ENCODE measurements around the gene PSTPIP2. TPM values are rescaled to one million over a fixed set of nuclear protein-coding genes. Genes with fewer than 3 reads are reported as not detected.
A peak's percentile ranks its signal among the peaks of the same experiment; 100 is the strongest.

PSTPIP2 gene
- total and polyA plus RNA-seq, 4 donors = 7.5 to 49.1 (median 12.8) TPM

- DNase-seq = no peak
- TF ChIP-seq CTCF (IDR thresholded peaks at IDR 0.05; ENCODE audit: control extremely low read depth, extremely low read depth) = no peak
- no peaks in the 10 kb centered on the region for H3K4me1 ChIP-seq (ENCODE audit: control insufficient read depth in 5 of 5, insufficient read depth in 5 of 5, low read length in 5 of 5)
- no peaks in the 10 kb centered on the region for H3K27me3 ChIP-seq (ENCODE audit: control insufficient read depth in 3 of 3, insufficient read depth in 3 of 3, low read length in 2 of 3)
- H3K4me3 ChIP-seq = no peak overlapping the region
- peak overlapping the region in 1 of 2 donors; percentile 77 for H3K27ac ChIP-seq (ENCODE audit: low read depth in 1 of 2, low read length in 1 of 2)
- no peak overlapping the region for H3K9ac ChIP-seq (ENCODE audit: insufficient read depth in 1 of 2, low read length in 2 of 2)
- no peak for ATAC-seq (ENCODE audit: insufficient read depth, low FRiP score)
- no peaks in the 10 kb centered on the region for H3K9me3 ChIP-seq (ENCODE audit: control insufficient read depth in 4 of 4, insufficient read depth in 3 of 4, low read length in 3 of 4)
- WGBS, 2 donors = 57 to 77% methylated on average over 5 of the region's 5 CpGs
- H3K36me3 ChIP-seq (ENCODE audit: control insufficient read depth in 4 of 4, insufficient read depth in 4 of 4, low read length in 4 of 4) = peaks cover 0 to 3% (median 0%) of the 10 kb centered on the region in 4 donors
These were observed 62.8 kb downstream of the PSTPIP2 start for GRCh38 chr18:46009125-46009840.

- Histone ChIP-seq H3K27me3 (ENCODE audit: control insufficient read depth in 3 of 3, insufficient read depth in 3 of 3, low read length in 2 of 3) (no peaks in the 10 kb centered on the region), H3K4me3 (no peak overlapping the region), H3K9ac (ENCODE audit: insufficient read depth in 1 of 2, low read length in 2 of 2) (no peak overlapping the region), H3K4me1 (ENCODE audit: control insufficient read depth in 5 of 5, insufficient read depth in 5 of 5, low read length in 5 of 5) (no peaks in the 10 kb centered on the region), H3K36me3 (ENCODE audit: control insufficient read depth in 4 of 4, insufficient read depth in 4 of 4, low read length in 4 of 4) (peaks cover 0 to 3% (median 0%) of the 10 kb centered on the region in 4 donors), H3K27ac (ENCODE audit: low read depth in 1 of 2, low read length in 1 of 2) (peak overlapping the region in 1 of 2 donors; percentile 13), H3K9me3 (ENCODE audit: control insufficient read depth in 4 of 4, insufficient read depth in 3 of 4, low read length in 3 of 4) (no peaks in the 10 kb centered on the region)
- WGBS, 2 donors = 79 to 85% methylated on average over 8 of the region's 8 CpGs
- DNase-seq = no peak
- ATAC-seq (ENCODE audit: insufficient read depth, low FRiP score) = no peak
- no peak for TF ChIP-seq CTCF (IDR thresholded peaks at IDR 0.05; ENCODE audit: control extremely low read depth, extremely low read depth)
These were observed 63.5 kb downstream of the PSTPIP2 start for GRCh38 chr18:46008531-46008930.

- Histone ChIP-seq H3K4me1 (ENCODE audit: control insufficient read depth in 5 of 5, insufficient read depth in 5 of 5, low read length in 5 of 5) (no peaks in the 10 kb centered on the region), H3K27ac (ENCODE audit: low read depth in 1 of 2, low read length in 1 of 2) (no peak overlapping the region), H3K36me3 (ENCODE audit: control insufficient read depth in 4 of 4, insufficient read depth in 4 of 4, low read length in 4 of 4) (peaks cover 0 to 6% (median 0%) of the 10 kb centered on the region in 4 donors), H3K27me3 (ENCODE audit: control insufficient read depth in 3 of 3, insufficient read depth in 3 of 3, low read length in 2 of 3) (no peaks in the 10 kb centered on the region), H3K9ac (ENCODE audit: insufficient read depth in 1 of 2, low read length in 2 of 2) (no peak overlapping the region), H3K9me3 (ENCODE audit: control insufficient read depth in 4 of 4, insufficient read depth in 3 of 4, low read length in 3 of 4) (peaks cover 0 to 2% (median 0%) of the 10 kb centered on the region in 4 donors), H3K4me3 (no peak overlapping the region)
- ATAC-seq (ENCODE audit: insufficient read depth, low FRiP score) = no peak
- DNase-seq = no peak
- WGBS, 2 donors = 96 to 98% methylated on average over 5 of the region's 5 CpGs
- TF ChIP-seq CTCF (IDR thresholded peaks at IDR 0.05; ENCODE audit: control extremely low read depth, extremely low read depth) = no peak
These were observed 64.9 kb downstream of the PSTPIP2 start for GRCh38 chr18:46007165-46007564.
